CD4-positive, alpha-beta T cell treated with Interleukin-2 at 100 ng/mL for 4 hours (primary cell): ENCODE data around the gene IGSF3.

ENCODE experiments used
- DNase-seq: peaks from one replicate; pipeline ENCODE4 v3.0.0-alpha.2; 2020; ENCODE audit warnings: low spot score

Gene IGSF3

GRCh38 chr1:116557323-116557878, 110.1 kb downstream of the IGSF3 start:
- no peak for DNase-seq

DNA sequence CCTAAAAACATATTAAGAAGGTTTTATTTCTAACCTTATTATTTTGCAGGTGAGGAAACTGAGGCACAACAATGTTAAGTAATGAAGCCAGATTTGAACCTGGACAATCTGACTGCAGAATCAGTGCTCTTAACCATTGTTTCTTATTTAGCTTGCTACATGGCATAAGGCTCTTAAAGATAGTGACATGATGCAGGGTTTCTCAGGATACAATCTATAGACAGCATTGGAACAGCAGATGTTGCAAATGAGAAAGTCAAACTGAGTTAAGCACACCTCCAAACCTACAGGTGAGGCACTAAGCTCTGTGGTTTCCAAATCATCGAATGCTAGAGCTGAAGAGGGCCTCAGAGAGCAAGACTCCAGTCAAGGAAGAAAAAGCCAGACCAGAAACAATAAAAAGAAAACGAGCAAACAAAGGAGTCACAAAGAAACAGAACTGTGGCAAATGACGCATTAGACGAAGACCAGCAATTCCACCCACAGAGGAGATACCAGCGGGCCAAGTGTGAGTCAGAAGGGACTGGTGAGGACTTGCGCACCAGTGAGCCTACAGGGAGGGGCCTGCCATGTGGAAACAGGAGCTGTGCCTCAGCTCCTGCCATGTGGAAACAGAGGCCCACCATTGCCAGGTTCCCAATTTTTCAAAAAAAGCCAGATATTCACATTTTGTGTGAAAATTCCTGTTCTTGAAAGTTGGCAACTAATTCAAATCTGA, 111.1 kb downstream of the IGSF3 start:
- peak; percentile 88 for DNase-seq

GRCh38 chr1:116554924-116555323, 112.6 kb downstream of the IGSF3 start:
- no peak for DNase-seq

- no peak for DNase-seq
Measured at GRCh38 chr1:116553386-116554115, 114.0 kb downstream of the IGSF3 start.

DNA sequence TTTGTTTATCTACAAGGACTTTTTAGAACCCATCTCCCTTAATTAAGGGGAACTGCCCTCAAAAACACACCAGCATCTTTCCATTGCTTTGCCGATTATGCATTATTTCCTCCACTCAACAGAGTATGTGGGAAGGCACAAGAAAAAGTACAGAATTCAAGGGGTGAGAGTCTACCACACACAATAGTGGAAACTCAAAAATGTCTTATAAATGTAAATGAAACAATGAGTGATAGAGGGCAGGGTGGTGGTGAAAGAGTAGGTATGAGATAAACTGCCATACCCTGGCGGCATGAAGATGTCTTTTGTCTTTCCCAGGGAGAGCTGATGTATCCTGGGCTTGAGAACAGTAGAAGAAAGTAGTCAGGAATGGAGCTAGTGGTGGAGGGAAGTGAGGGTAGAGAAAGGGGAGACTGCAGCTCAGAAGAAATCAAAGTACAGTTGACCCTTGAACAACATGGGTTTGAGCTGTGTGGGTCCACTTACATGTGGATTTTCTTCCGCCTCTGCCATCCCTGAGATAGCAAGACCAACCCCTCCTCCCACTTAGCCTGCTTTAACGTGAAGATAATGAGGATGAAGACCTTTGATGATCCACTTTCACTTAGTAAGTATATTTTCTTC, 121.1 kb downstream of the IGSF3 start:
- no peak for DNase-seq

GRCh38 chr1:116545359-116545705, 122.2 kb downstream of the IGSF3 start:
- no peak for DNase-seq

- no peak for DNase-seq
Measured at GRCh38 chr1:116544588-116545358, 122.8 kb downstream of the IGSF3 start.

- DNase-seq = no peak
Measured at GRCh38 chr1:116540088-116540487, 127.4 kb downstream of the IGSF3 start.

DNA sequence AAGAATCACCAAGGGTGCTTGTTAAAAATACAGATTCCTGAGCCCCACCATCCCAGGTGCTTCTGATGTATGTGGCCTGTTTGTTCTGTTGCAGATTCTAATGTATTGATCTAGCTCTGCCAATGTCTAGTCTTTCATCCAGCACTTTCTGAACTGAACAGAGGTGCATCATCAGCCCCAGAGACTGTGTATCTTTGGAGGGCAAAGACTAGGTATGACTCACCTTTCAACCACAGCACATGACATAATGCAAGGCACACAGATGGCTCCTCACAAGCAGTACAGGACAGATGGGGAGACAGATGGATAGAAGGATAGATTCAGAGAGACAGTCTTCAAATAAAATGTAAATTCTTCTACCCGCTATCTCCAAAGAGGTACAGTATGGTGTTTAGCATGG, 129.0 kb downstream of the IGSF3 start:
- DNase-seq = peak; percentile 72

DNA sequence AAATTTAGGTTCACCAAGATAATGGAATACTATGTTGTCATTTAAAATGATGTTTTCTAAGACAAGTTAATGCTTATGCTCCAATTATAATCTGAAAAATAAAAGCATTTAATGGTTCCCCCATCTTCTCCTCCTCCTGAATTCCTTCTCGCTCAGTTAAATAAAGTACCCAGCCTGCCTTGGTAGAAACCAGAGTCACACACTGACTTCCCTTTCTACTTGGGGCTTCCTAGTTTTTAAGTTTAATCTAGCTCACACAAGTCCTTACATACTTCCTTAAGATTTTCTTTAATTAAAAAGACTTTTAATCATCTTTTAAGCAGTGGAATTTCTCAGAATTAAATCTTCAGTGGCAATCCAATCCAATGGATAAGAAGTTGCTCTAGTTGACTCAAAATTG, 129.6 kb downstream of the IGSF3 start:
- DNase-seq = no peak

DNA sequence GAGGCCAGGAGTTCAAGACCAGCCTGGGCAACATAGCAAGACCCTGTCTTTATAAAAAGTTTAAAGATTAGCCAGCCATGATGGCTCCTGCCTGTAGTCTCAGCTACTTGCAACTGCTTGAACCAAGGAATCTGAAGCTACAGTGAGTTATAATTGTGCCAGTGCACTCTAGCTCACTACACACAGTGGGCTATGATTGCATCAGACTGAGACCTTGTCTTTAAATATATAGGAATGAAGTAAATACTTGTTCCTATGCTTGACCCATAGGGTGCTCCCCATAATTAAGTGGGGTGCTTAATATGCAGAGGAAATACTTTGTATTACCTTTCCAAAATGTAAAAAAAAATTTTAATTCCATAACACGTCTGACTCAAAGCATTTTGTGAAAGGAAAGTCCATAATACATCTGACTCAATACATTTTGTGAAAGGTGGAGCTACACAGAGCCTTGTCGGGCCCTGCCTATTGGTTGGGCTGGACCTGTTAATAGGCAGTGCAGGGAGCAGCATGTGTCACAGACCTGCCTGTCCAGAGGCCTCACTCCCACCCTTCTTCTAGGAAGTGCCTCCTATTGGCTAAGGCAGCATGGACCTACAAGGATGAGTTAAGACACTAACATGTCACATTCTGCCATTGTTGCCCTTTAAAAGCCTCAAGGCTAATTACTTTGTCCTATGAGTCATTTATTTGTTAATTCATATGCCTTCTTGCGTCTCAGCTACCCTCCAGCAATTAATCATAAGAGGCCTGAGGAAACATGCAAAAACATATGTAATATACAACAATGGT, 130.3 kb downstream of the IGSF3 start:
- no peak for DNase-seq

DNA sequence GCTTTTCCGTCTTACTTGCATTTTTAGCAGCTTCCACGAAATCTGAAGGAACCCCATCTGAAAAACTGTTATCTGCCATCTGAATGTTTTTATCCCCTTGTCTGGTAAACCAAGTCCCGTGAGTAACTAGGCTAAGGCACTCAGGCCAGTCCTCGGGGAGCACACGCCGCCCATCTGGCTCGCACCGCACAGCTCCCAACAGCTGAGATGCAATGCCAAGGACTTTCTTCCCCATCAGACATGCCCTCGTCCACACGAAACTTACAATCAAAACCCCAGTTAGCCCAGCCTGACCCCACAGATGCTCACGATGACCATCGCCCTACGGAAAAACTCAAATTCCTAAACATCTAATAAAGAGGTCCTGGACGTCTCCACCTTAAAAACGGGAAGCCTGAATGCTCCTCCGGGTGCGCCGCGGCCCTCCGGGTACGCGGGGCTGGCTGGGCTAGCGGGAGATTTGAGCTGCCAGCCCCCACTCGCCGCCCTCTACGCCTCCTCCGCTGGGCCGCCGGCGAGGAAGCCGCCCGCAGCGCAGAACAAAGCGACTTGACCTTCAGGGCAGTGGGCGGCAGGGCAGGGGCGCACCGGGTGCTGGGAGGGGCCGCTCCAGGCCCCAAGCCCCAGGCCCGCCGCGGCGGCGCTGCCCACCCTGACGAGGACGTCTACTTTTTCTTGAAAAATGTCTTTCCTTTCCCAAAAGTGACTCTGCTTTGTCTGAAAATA, 133.4 kb downstream of the IGSF3 start:
- no peak for DNase-seq

GRCh38 chr1:116533429-116533820, 134.1 kb downstream of the IGSF3 start:
- DNase-seq = no peak

DNA sequence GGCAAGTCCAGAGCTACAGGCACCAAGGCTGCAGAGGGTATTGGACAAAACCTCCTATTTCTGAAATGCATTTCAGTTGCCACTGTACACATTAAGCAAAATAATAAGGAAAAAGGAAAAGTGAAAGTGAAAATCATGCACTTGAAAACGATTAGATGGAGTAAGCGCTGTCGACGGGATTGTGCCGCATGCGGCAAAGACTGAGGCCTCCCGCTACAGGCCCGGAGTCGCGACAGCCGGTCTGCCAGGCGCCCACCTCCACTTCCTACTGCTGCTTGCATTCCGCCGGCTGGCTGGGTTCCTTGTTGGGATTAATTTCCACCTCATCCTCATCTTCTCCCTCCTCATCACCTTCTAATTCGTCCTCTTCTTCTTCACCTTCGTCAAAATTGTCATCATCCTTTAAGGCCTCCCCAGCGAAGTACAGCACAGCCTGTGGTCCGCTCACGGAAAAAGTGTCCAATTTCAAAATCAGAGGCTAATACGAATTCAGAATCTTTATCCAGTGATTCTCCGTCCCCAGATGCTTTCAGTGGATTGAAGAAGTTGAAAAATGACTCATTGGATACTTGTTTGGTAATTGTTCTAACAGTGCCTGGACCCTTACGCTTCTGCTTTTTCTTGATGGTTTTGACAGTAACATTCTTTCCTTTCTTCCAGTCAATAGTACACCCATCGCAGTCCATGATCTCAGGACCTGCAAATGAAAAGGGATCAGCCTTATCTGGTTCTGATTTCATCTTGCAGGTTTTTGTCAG, 134.7 kb downstream of the IGSF3 start:
- DNase-seq = no peak

DNA sequence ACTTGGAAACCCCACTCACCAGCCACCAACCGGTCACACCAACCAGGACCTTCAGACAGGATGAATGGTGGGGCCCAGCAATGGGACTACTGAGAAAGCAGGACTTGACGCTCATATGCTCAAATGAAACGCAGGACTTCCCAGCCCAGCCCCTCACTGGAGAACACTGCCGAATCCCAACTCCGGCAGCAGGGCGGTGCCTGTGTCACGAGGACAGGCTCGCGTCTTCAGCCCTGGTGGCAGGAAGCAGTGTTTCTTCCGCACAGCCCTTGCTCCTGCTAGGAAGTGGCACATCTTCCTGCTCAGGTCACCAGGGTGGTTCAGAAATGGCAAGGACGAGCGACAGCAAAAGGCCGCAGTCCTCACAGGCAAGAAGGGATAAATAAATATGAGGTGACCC, 135.6 kb downstream of the IGSF3 start:
- no peak for DNase-seq

GRCh38 chr1:116529681-116530080, 137.9 kb downstream of the IGSF3 start:
- no peak for DNase-seq

DNA sequence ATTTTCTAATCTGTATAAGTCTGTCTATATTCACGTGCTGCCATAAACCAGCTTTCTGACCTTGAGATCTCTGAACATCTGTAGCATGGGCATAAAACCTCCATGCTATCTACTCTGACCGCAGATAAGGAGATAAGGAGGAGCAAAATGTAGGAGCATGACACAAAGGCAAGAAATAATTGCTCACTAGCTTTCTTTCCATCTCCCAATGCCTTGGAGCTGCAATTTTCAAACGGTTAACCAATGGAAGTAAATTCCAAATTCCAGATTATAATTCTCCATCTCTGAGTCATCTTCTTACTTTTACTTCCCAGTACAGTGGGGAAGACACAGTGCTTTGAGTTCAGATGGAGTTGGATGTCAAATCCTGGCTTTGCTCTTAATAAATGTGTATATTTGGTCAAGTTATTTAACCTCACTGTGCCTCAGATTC, 138.3 kb downstream of the IGSF3 start:
- DNase-seq = no peak

DNA sequence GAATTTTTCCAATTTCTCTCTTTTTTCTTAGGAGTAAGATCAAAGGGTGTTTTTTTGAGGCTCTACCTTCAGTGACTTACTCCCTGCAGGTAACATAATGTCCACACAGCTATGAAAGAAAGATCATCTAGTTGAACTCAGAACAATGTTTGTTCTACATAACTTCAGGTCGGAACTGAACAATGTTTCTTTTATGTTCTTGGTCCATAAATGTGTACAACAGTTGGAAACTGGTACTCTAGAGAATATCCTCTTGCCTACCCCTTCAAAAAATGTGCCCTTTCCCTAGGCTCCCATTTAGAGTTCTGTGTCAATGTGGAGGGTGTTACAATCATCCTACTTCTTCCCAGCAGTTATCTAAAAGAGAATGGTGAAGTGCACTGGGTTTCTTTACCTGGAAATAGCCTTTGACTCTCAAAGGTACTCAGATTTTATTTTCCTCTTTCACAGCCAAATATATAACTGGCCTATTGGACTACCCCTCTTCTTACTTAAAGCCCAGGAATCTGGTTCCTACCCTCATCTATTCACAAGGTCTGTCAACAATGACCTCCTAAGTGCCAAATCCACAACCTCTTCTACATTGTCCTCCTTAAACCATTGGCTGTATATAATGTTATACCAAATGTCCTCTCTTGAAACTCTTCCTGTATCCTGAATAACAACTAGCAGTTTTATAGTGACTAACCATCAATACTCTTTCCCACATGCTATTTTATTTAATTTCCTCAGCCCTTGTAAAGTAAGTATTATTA, 139.0 kb downstream of the IGSF3 start:
- no peak for DNase-seq

GRCh38 chr1:116525440-116525839, 142.1 kb downstream of the IGSF3 start:
- no peak for DNase-seq
